H1 (cell line): ENCODE data around the gene ADAM19. TPM values are rescaled to one million over a fixed set of nuclear protein-coding genes. Genes with fewer than 3 reads are reported as not detected.

Experiments
- CBX8 ChIP-seq: fragments of 300-800, 300-1000 bp; sonication (generic); IDR thresholded peaks from 2 replicates; pipeline ENCODE4 v1.7.1; 2016; ENCODE audit warnings: low read depth, low read length, borderline replicate concordance
- CHD1 ChIP-seq: IDR thresholded peaks from 2 replicates; pipeline ENCODE4 v1.6.1; 2012; ENCODE audit warnings: low read depth, low read length, improper control_type of control experiment
- PHF8 ChIP-seq: fragments of 200-600 bp; sonication (generic); conservative IDR thresholded peaks from 2 replicates; pipeline ENCODE4 v1.7.1; 2012; ENCODE audit warnings: low read depth, mild to moderate bottlenecking, inconsistent platforms, low read length, moderate library complexity
- RXRA ChIP-seq: IDR thresholded peaks from 2 replicates; pipeline ENCODE4 v1.6.1; 2011; ENCODE audit warnings: low read depth, mild to moderate bottlenecking, low read length, moderate library complexity; ENCODE audit not compliant: insufficient read depth
- polyA plus RNA-seq, 7 experiments: library from polyadenylated mRNA; depleted of rRNA in 3 of 7; stranded (reverse) in 5 of 7; unstranded in 2 of 7; fragments of >200 nt in 5 of 7; fragments of 200-250 nt in 2 of 7; gene quantifications; 1 replicate in 5 of 7; 2 replicates in 1 of 7; 4 replicates in 1 of 7; pipeline versions ENCODE4 v1.2.1 to v1.2.3, GENCODE V29; 2011 to 2013; ENCODE audit warnings: missing spikeins in 2 of 7, mixed read lengths in 2 of 7
- total RNA-seq: library from RNA; stranded (reverse); fragmentation: NEBNext Ultra II Directional; extraction: Animal tissue kit (Norgen Biotek cat#: 25700); gene quantifications from 2 replicates; pipeline ENCODE4 v1.2.1, GENCODE V29; 2021
- TF ChIP-seq, protein P1 (sequence below): fragments of 300-600 bp; sonication (generic); IDR thresholded peaks from 2 replicates; pipeline ENCODE4 v1.7.1; 2012; ENCODE audit warnings: low read length, moderate library complexity, mild to moderate bottlenecking, inconsistent platforms; ENCODE audit not compliant: insufficient replicate concordance
- TF ChIP-seq, protein P2 (sequence below): IDR thresholded peaks from 2 replicates; pipeline ENCODE4 v1.6.1; 2012; ENCODE audit warnings: inconsistent platforms
- TF ChIP-seq, protein P3 (sequence below), 3 experiments: IDR thresholded peaks; 1 replicate in 2 of 3; 2 replicates in 1 of 3; pipeline versions ENCODE4 v1.5.1 to v1.6.1; 2011; ENCODE audit warnings: low read length in 3 of 3, mild to moderate bottlenecking in 3 of 3, inconsistent platforms in 2 of 3, low read depth in 1 of 3, moderate library complexity in 1 of 3; ENCODE audit not compliant: insufficient read depth in 1 of 3; ENCODE audit errors: control extremely low read depth in 1 of 3

Gene ADAM19
- total and polyA plus RNA-seq, 2 of the 8 experiments (the other 6 are each of a cell fraction or from before 2014, with no cell fraction given) = 6.5 to 22.7 TPM

GRCh38 chr5:157549954-157550549, 25.5 kb downstream of the ADAM19 start (continued):
- TF ChIP-seq, protein P1, sequence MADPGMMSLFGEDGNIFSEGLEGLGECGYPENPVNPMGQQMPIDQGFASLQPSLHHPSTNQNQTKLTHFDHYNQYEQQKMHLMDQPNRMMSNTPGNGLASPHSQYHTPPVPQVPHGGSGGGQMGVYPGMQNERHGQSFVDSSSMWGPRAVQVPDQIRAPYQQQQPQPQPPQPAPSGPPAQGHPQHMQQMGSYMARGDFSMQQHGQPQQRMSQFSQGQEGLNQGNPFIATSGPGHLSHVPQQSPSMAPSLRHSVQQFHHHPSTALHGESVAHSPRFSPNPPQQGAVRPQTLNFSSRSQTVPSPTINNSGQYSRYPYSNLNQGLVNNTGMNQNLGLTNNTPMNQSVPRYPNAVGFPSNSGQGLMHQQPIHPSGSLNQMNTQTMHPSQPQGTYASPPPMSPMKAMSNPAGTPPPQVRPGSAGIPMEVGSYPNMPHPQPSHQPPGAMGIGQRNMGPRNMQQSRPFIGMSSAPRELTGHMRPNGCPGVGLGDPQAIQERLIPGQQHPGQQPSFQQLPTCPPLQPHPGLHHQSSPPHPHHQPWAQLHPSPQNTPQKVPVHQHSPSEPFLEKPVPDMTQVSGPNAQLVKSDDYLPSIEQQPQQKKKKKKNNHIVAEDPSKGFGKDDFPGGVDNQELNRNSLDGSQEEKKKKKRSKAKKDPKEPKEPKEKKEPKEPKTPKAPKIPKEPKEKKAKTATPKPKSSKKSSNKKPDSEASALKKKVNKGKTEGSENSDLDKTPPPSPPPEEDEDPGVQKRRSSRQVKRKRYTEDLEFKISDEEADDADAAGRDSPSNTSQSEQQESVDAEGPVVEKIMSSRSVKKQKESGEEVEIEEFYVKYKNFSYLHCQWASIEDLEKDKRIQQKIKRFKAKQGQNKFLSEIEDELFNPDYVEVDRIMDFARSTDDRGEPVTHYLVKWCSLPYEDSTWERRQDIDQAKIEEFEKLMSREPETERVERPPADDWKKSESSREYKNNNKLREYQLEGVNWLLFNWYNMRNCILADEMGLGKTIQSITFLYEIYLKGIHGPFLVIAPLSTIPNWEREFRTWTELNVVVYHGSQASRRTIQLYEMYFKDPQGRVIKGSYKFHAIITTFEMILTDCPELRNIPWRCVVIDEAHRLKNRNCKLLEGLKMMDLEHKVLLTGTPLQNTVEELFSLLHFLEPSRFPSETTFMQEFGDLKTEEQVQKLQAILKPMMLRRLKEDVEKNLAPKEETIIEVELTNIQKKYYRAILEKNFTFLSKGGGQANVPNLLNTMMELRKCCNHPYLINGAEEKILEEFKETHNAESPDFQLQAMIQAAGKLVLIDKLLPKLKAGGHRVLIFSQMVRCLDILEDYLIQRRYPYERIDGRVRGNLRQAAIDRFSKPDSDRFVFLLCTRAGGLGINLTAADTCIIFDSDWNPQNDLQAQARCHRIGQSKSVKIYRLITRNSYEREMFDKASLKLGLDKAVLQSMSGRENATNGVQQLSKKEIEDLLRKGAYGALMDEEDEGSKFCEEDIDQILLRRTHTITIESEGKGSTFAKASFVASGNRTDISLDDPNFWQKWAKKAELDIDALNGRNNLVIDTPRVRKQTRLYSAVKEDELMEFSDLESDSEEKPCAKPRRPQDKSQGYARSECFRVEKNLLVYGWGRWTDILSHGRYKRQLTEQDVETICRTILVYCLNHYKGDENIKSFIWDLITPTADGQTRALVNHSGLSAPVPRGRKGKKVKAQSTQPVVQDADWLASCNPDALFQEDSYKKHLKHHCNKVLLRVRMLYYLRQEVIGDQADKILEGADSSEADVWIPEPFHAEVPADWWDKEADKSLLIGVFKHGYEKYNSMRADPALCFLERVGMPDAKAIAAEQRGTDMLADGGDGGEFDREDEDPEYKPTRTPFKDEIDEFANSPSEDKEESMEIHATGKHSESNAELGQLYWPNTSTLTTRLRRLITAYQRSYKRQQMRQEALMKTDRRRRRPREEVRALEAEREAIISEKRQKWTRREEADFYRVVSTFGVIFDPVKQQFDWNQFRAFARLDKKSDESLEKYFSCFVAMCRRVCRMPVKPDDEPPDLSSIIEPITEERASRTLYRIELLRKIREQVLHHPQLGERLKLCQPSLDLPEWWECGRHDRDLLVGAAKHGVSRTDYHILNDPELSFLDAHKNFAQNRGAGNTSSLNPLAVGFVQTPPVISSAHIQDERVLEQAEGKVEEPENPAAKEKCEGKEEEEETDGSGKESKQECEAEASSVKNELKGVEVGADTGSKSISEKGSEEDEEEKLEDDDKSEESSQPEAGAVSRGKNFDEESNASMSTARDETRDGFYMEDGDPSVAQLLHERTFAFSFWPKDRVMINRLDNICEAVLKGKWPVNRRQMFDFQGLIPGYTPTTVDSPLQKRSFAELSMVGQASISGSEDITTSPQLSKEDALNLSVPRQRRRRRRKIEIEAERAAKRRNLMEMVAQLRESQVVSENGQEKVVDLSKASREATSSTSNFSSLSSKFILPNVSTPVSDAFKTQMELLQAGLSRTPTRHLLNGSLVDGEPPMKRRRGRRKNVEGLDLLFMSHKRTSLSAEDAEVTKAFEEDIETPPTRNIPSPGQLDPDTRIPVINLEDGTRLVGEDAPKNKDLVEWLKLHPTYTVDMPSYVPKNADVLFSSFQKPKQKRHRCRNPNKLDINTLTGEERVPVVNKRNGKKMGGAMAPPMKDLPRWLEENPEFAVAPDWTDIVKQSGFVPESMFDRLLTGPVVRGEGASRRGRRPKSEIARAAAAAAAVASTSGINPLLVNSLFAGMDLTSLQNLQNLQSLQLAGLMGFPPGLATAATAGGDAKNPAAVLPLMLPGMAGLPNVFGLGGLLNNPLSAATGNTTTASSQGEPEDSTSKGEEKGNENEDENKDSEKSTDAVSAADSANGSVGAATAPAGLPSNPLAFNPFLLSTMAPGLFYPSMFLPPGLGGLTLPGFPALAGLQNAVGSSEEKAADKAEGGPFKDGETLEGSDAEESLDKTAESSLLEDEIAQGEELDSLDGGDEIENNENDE = no peak
- TF ChIP-seq, protein P2, sequence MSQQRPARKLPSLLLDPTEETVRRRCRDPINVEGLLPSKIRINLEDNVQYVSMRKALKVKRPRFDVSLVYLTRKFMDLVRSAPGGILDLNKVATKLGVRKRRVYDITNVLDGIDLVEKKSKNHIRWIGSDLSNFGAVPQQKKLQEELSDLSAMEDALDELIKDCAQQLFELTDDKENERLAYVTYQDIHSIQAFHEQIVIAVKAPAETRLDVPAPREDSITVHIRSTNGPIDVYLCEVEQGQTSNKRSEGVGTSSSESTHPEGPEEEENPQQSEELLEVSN = no peak
- TF ChIP-seq CHD1 = no peak
- no peak for TF ChIP-seq RXRA
- TF ChIP-seq PHF8 = no peak
- TF ChIP-seq, protein P3, sequence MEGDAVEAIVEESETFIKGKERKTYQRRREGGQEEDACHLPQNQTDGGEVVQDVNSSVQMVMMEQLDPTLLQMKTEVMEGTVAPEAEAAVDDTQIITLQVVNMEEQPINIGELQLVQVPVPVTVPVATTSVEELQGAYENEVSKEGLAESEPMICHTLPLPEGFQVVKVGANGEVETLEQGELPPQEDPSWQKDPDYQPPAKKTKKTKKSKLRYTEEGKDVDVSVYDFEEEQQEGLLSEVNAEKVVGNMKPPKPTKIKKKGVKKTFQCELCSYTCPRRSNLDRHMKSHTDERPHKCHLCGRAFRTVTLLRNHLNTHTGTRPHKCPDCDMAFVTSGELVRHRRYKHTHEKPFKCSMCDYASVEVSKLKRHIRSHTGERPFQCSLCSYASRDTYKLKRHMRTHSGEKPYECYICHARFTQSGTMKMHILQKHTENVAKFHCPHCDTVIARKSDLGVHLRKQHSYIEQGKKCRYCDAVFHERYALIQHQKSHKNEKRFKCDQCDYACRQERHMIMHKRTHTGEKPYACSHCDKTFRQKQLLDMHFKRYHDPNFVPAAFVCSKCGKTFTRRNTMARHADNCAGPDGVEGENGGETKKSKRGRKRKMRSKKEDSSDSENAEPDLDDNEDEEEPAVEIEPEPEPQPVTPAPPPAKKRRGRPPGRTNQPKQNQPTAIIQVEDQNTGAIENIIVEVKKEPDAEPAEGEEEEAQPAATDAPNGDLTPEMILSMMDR (IDR thresholded peaks at IDR 0.05; ENCODE audit: control extremely low read depth in 1 of 3, insufficient read depth in 1 of 3, low read depth in 1 of 3, low read length in 3 of 3) = no peak
- TF ChIP-seq CBX8 = no peak
